HG02852 (cell line): ENCODE data around the gene PRICKLE2.

Source experiments
- ATAC-seq: cut with Tn5 transposase; IDR thresholded peaks from one replicate; pipeline ENCODE4 v1.9.1; 2021; ENCODE audit warnings: mild to moderate bottlenecking, moderate library complexity; ENCODE audit not compliant: unreplicated experiment

PRICKLE2 gene

DNA sequence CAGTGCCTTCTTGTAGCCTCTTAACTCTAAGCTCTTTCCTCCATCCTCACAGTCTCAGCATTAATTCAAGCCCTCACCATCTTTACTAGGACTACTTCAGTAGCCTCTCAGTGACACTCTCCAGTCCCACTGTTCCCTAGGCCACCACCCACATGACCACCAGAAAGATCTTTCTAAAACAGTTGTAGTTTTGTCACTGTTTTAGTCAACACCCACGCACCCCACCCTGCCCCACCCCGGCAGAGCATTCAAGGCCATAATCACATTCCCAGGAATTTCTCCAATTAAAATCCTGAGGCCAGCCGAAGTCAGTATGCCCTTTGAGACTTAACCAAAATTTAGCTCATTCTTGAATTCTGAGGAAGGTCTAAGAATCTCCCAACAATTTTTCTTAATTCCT is 170.8 kb downstream of the PRICKLE2 start:
- no peak for ATAC-seq

DNA sequence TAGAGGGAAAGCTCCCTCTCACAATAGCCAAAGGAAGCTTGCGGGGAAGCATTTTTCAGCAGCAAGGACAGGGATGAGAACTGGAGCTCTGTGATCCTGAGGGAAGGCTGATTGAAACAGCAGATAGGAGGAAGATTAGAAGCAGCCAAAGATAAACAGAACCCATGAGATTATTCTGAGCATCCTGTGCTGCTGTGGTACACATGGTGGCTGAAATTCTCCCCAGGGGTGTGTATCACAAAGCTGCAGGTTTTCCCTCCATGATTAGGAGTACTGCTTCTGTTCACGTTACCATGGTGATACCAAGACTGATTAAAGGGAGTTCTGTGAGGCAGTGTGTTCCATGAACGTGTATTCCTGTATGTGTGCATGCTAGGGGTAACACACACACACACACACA is 171.7 kb downstream of the PRICKLE2 start:
- ATAC-seq, result no peak

GRCh38 chr3:64053117-64053516 is 172.1 kb downstream of the PRICKLE2 start:
- ATAC-seq, result no peak

DNA sequence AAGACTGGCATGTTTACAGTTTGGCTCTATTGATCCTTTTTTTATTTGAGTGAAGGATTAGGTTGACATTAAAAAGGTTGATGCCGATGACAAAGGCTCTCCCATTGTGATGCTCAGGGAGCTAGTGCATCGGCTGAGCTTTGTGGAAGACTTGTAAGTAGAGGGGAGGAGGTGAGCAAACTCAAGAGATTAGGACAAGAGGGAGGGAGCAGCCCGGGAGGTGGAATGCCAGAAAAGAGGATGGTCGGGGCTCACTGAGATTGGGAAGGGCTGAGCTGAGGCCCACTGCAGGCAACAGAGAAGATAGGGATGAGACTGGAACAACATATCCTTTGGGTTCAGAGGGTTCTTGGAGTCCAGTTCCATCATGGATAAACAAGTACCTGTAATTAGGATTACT is 175.4 kb downstream of the PRICKLE2 start:
- no peak for ATAC-seq

GRCh38 chr3:64049136-64049535 is 176.1 kb downstream of the PRICKLE2 start:
- no peak for ATAC-seq

DNA sequence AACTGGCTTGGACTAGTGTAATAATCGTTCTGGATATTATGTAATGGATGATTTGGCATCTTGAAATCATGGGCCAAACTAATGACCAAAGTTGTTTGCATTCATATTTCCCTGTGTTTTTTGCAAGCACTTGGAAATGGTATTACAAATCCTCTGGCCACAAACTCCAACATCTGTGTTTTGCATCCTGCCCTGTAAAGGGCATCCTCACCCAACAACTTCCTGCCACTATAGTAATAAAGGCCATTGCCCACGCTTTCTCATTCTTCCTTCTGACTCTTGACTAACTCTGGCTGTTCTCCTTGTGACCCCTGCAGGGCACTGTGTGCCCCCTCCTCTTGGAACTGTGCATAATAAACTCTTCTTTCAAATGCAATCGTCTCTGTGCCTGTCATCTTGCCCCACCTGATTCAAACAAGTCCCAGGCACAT is 176.6 kb downstream of the PRICKLE2 start:
- no peak for ATAC-seq

DNA sequence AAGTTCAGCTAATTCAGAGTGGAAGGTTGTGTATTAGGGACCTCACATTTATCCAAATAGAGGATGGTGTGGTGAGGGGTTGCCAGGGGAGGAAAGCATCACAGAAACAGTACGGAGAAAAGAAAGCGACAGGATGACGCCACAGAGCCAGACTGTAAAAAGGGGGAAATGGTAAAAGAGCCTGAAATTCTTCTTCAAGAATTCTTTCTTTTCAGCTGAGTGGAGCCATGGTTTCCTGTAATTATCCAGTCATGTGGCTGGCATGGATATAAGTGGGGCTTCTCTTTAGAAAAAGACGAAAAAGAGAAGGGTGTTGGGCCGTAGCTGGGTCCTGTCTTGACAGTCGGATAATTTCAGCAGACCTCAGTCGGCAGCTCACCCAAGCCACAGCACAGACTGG is 177.5 kb downstream of the PRICKLE2 start:
- ATAC-seq, result no peak

DNA sequence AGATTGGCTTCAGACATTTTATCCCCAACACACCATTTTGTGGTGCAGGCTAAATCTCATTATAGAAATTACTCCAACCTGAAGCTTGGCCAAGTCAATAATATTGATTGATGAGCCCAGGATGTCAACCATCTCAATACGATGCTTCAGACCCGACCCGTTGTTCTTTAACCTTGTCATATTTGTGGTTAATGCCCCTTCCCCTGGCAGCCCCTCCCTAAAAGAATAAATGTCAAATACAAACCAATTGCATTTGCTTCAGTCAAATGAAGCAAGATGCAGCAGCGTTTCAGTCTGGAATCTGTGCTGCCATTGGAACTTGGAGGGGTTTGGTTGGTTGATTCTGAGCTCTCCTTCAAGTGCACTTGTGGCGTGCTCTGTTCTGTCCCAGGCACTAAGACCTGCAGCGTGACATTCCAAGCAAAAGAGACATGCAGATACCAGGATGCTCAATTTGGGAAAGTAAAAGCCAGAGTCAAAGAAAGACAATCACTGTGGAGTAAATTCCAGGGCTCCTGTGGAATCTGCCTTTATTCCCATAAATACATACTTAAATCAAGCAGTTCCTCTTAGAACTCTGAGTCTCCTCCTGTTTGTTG is 178.2 kb downstream of the PRICKLE2 start:
- no peak for ATAC-seq

DNA sequence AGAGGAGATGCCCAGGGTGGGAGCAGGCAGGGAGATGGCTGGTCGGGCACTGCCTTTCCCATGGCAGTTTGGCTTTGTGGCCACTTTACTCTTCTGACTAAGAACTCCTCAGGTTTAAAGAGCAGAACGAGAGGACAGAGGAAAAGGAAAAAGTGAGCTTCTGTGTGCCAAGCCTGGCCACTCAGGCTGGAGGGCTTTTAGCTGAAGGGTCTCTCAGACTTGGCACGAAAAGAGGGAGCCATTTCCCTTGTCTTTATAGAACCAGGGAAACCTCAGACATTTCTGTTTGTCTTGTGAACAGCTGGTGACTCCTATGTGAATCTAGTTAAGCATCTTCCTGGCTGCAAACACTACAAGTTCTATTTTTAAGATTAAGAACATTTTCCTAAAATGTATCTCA is 178.7 kb downstream of the PRICKLE2 start:
- ATAC-seq, result no peak

- no peak for ATAC-seq
These were observed 182.3 kb downstream of the PRICKLE2 start for GRCh38 chr3:64042952-64043351.
